Skeletal muscle tissue (tissue), 4 donors: ENCODE measurements around the gene TIRAP. TPM values are rescaled to one million over a fixed set of nuclear protein-coding genes. Genes with fewer than 3 reads are reported as not detected.
A peak's percentile ranks its signal among the peaks of the same experiment; 100 is the strongest.
"Not testable (repeated sequence)": the region's sequence is repeated elsewhere in the genome, so short reads cannot be mapped to it uniquely, and the experiment has no call there.

Experiments
- H3K27ac ChIP-seq: one replicate; pipeline ENCODE4 v1.7.0; 2013; ENCODE audit warnings: mild to moderate bottlenecking, low read depth, low read length, inconsistent platforms
- H3K27me3 ChIP-seq, 3 donors: one replicate each; pipeline ENCODE4 v1.7.0; 2013; ENCODE audit warnings: low read length in 3 of 3; ENCODE audit not compliant: control insufficient read depth in 3 of 3, insufficient read depth in 3 of 3
- H3K36me3 ChIP-seq, 3 donors: one replicate each; pipeline ENCODE4 v1.7.0; 2013; ENCODE audit warnings: low read length in 3 of 3; ENCODE audit not compliant: control insufficient read depth in 3 of 3, insufficient read depth in 3 of 3
- H3K4me1 ChIP-seq, 3 donors: one replicate each; pipeline ENCODE4 v1.7.0; 2013; ENCODE audit warnings: low read length in 3 of 3, mild to moderate bottlenecking in 3 of 3; ENCODE audit not compliant: control insufficient read depth in 3 of 3, insufficient read depth in 3 of 3
- H3K4me3 ChIP-seq, 3 donors: one replicate each; pipeline ENCODE4 v1.7.0; 2013; ENCODE audit warnings: low read length in 3 of 3
- H3K9ac ChIP-seq, 3 donors: one replicate each; pipeline ENCODE4 v1.7.0; 2013; ENCODE audit warnings: low read length in 3 of 3, mild to moderate bottlenecking in 3 of 3, moderate library complexity in 2 of 3, low read depth in 1 of 3
- H3K9me3 ChIP-seq, 3 donors: one replicate each; pipeline ENCODE4 v1.7.0; 2013; ENCODE audit warnings: low read length in 3 of 3; ENCODE audit not compliant: control insufficient read depth in 3 of 3
- total RNA-seq: library from RNA; depleted of rRNA; stranded (reverse); fragments of >200 nt; gene quantifications from one replicate; pipeline ENCODE4 v1.2.3, GENCODE V29; 2014
- donor health status: Osteomylitis.

The TIRAP gene
- total RNA-seq: 3.1 TPM

- Histone ChIP-seq H3K4me1 (peaks cover 9 to 27% (median 17%) of the 10 kb centered on the region in 3 donors), H3K36me3 (peaks cover 0 to 6% (median 2%) of the 10 kb centered on the region in 3 donors), H3K9ac (peak within 1 kb of the TSS; percentile 88 to 95 (median 90)), H3K27ac (peak within 1 kb of the TSS; percentile 63), H3K27me3 (no peaks in the 10 kb centered on the region), H3K9me3 (no peaks in the 10 kb centered on the region), H3K4me3 (peak within 1 kb of the TSS; percentile 82 to 95 (median 93))
Observed at GRCh38 chr11:126282736-126283591, at the start of gene TIRAP. TIRAP (plus strand) TSS chr11:126283093; CDS start chr11:126290895, 7,802 bp downstream.

- Histone ChIP-seq H3K27me3 (no peaks in the 10 kb centered on the region), H3K4me3 (no peak overlapping the region), H3K4me1 (peaks cover 2 to 8% (median 6%) of the 10 kb centered on the region in 3 donors), H3K27ac (no peak overlapping the region), H3K36me3 (peaks cover 3 to 7% (median 6%) of the 10 kb centered on the region in 3 donors), H3K9me3 (no peaks in the 10 kb centered on the region), H3K9ac (no peak overlapping the region)
Observed at GRCh38 chr11:126233391-126233790, 49.5 kb upstream of the TIRAP start.

GRCh38 chr11:126246636-126247035, 36.3 kb upstream of the TIRAP start:
- Histone ChIP-seq H3K9ac (no peak overlapping the region), H3K9me3 (no peaks in the 10 kb centered on the region), H3K27ac (no peak overlapping the region), H3K27me3 (no peaks in the 10 kb centered on the region), H3K4me3 (no peak overlapping the region), H3K36me3 (peaks cover 12 to 35% (median 29%) of the 10 kb centered on the region in 3 donors), H3K4me1 (no peaks in the 10 kb centered on the region)

- H3K36me3 ChIP-seq: peaks cover 7 to 36% (median 33%) of the 10 kb centered on the region in 3 donors
- no peaks in the 10 kb centered on the region for H3K9me3 ChIP-seq
- H3K27ac ChIP-seq: no peak overlapping the region
- H3K27me3 ChIP-seq: no peaks in the 10 kb centered on the region
- no peak overlapping the region for H3K9ac ChIP-seq
- H3K4me3 ChIP-seq: no peak overlapping the region
- peaks cover 3 to 11% (median 4%) of the 10 kb centered on the region in 3 donors for H3K4me1 ChIP-seq
Observed at GRCh38 chr11:126253265-126253664, 29.6 kb upstream of the TIRAP start.

GRCh38 chr11:126254819-126255218, 28.1 kb upstream of the TIRAP start:
- H3K9me3 ChIP-seq: no peaks in the 10 kb centered on the region
- no peak overlapping the region for H3K27ac ChIP-seq
- peaks cover 7 to 36% (median 33%) of the 10 kb centered on the region in 3 donors for H3K36me3 ChIP-seq

GRCh38 chr11:126255507-126255906, 27.4 kb upstream of the TIRAP start:
- not testable (repeated sequence) for H3K27ac ChIP-seq, H3K27me3 ChIP-seq, H3K9me3 ChIP-seq, H3K9ac ChIP-seq, H3K4me3 ChIP-seq
- H3K4me1 ChIP-seq: peaks cover 3 to 11% (median 4%) of the 10 kb centered on the region in 3 donors
- peaks cover 7 to 36% (median 33%) of the 10 kb centered on the region in 3 donors for H3K36me3 ChIP-seq

More at GRCh38 chr11:126254819-126255218, 28.1 kb upstream of the TIRAP start:
- Histone ChIP-seq H3K4me3 (no peak overlapping the region), H3K27me3 (no peaks in the 10 kb centered on the region), H3K4me1 (peaks cover 3 to 11% (median 4%) of the 10 kb centered on the region in 3 donors), H3K9ac (no peak overlapping the region)

GRCh38 chr11:126256216-126256615, 26.7 kb upstream of the TIRAP start:
- Histone ChIP-seq H3K9ac (no peak overlapping the region), H3K4me1 (peaks cover 3 to 11% (median 7%) of the 10 kb centered on the region in 3 donors), H3K36me3 (peaks cover 9 to 28% (median 28%) of the 10 kb centered on the region in 3 donors), H3K4me3 (no peak overlapping the region), H3K27me3 (no peaks in the 10 kb centered on the region), H3K9me3 (no peaks in the 10 kb centered on the region), H3K27ac (no peak overlapping the region)

- Histone ChIP-seq H3K27me3 (no peaks in the 10 kb centered on the region), H3K27ac (no peak overlapping the region), H3K9ac (no peak overlapping the region), H3K9me3 (no peaks in the 10 kb centered on the region), H3K4me3 (no peak overlapping the region), H3K4me1 (peaks cover 3 to 11% (median 7%) of the 10 kb centered on the region in 3 donors), H3K36me3 (peaks cover 12 to 33% (median 28%) of the 10 kb centered on the region in 3 donors)
Observed at GRCh38 chr11:126257144-126257543, 25.7 kb upstream of the TIRAP start.

- Histone ChIP-seq H3K4me1 (peaks cover 3 to 11% (median 7%) of the 10 kb centered on the region in 3 donors), H3K9me3 (no peaks in the 10 kb centered on the region), H3K36me3 (peaks cover 12 to 36% (median 35%) of the 10 kb centered on the region in 3 donors), H3K9ac (no peak overlapping the region), H3K4me3 (no peak overlapping the region), H3K27ac (no peak overlapping the region), H3K27me3 (no peaks in the 10 kb centered on the region)
Observed at GRCh38 chr11:126257764-126258163, 25.1 kb upstream of the TIRAP start.

GRCh38 chr11:126262216-126262615, 20.7 kb upstream of the TIRAP start:
- no peak overlapping the region for H3K27ac ChIP-seq
- no peak overlapping the region for H3K9ac ChIP-seq
- no peaks in the 10 kb centered on the region for H3K27me3 ChIP-seq
- no peaks in the 10 kb centered on the region for H3K9me3 ChIP-seq
- H3K4me3 ChIP-seq: no peak overlapping the region
- H3K4me1 ChIP-seq: peaks cover 3% of the 10 kb centered on the region in 3 donors
- H3K36me3 ChIP-seq: peaks cover 51 to 63% (median 59%) of the 10 kb centered on the region in 3 donors
